Fibroblast of lung (primary cell): ENCODE results near the gene ZNF618.

ENCODE experiments used
- CTCF ChIP-seq, 2 donors: IDR thresholded peaks in 1 of 2; conservative IDR thresholded peaks in 1 of 2; 1 replicate in 1 of 2; 2 replicates in 1 of 2; pipeline ENCODE4 v1.5.1; 2011 to 2012; ENCODE audit warnings: low read length in 2 of 2, control low read depth in 1 of 2, inconsistent platforms in 1 of 2, low read depth in 1 of 2, mild to moderate bottlenecking in 1 of 2
- EZH2 ChIP-seq: IDR thresholded peaks from 2 replicates; pipeline ENCODE4 v1.5.1; 2012; ENCODE audit warnings: low read length, control low read depth, mild to moderate bottlenecking; ENCODE audit errors: missing control alignments

GRCh38 chr9:114030364-114030763 lies 154.3 kb downstream of the ZNF618 start:
- TF ChIP-seq EZH2 (no peak), CTCF (conservative IDR thresholded peaks at IDR 0.05 in 1 of 2, IDR thresholded peaks at IDR 0.05 in 1 of 2; ENCODE audit: low read depth in 1 of 2, low read length in 2 of 2) (no peak)
